Skeletal muscle satellite cell (primary cell): ENCODE data around the gene POPDC2.

Source experiments
- H3K27me3 ChIP-seq: 2 replicates; pipeline ENCODE4 v1.7.0; 2013; ENCODE audit warnings: low read length; ENCODE audit not compliant: control insufficient read depth, insufficient read depth
- H3K36me3 ChIP-seq: 2 replicates; pipeline ENCODE4 v1.7.0; 2013; ENCODE audit warnings: mild to moderate bottlenecking, control low read depth, low read length; ENCODE audit not compliant: insufficient read depth
- H3K4me1 ChIP-seq: 2 replicates; pipeline ENCODE4 v1.7.0; 2013; ENCODE audit warnings: low read length; ENCODE audit not compliant: control insufficient read depth, insufficient read depth
- H3K4me2 ChIP-seq: 2 replicates; pipeline ENCODE4 v1.7.0; 2013; ENCODE audit warnings: mild to moderate bottlenecking, low read length
- H3K4me3 ChIP-seq: 2 replicates; pipeline ENCODE4 v1.7.0; 2013; ENCODE audit warnings: low read length
- H3K9ac ChIP-seq: 2 replicates; pipeline ENCODE4 v1.7.0; 2013; ENCODE audit warnings: mild to moderate bottlenecking, low read depth, low read length, moderate library complexity
- H3K9me3 ChIP-seq: replicated peaks from 2 replicates; pipeline ENCODE4 v1.7.0; 2013; ENCODE audit warnings: mild to moderate bottlenecking, control low read depth, low read length

Gene POPDC2

GRCh38 chr3:119664850-119665379 lies 4.5 kb upstream of the POPDC2 start:
- Histone ChIP-seq H3K9me3 (no peaks in the 10 kb centered on the region), H3K9ac (peak overlapping the region; percentile 61), H3K4me3 (no peak overlapping the region), H3K4me1 (peaks cover 42% of the 10 kb centered on the region), H3K36me3 (peaks cover 10% of the 10 kb centered on the region), H3K27me3 (no peaks in the 10 kb centered on the region), H3K4me2 (no peak overlapping the region)

- peaks cover 8% of the 10 kb centered on the region for H3K36me3 ChIP-seq
- H3K9ac ChIP-seq = peak overlapping the region; percentile 61
- no peaks in the 10 kb centered on the region for H3K27me3 ChIP-seq
- peak overlapping the region; percentile 62 for H3K4me2 ChIP-seq
- H3K4me3 ChIP-seq = peak overlapping the region; percentile 17
- no peaks in the 10 kb centered on the region for H3K9me3 ChIP-seq
- peaks cover 40% of the 10 kb centered on the region for H3K4me1 ChIP-seq
Observed at GRCh38 chr3:119664370-119664769, 4.0 kb upstream of the POPDC2 start.

DNA sequence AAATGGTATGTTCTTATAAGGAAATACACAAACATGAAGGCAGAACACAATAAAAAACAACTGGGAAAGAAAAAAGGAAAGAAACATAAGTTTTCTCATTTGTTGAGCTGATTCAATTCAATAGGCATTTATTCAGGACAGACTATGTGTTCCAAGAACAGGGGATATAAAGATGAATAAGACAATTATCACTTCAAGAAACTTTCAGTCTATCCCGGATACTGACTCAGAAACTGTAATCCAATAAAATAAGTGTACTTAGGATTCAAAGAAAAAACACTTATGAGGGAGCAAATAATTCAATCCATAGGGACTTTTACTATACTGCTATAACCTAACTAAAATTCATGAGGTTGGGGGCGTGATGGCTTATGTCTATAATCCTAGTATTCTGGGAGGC lies 3.5 kb upstream of the POPDC2 start:
- Histone ChIP-seq H3K4me1 (peaks cover 40% of the 10 kb centered on the region), H3K4me2 (peak overlapping the region; percentile 62), H3K4me3 (peak overlapping the region; percentile 17), H3K27me3 (no peaks in the 10 kb centered on the region), H3K9me3 (no peaks in the 10 kb centered on the region), H3K36me3 (peaks cover 5% of the 10 kb centered on the region), H3K9ac (peak overlapping the region; percentile 65)

- Histone ChIP-seq H3K4me3 (no peak overlapping the region), H3K27me3 (no peaks in the 10 kb centered on the region), H3K9ac (peak overlapping the region; percentile 65)
Observed at GRCh38 chr3:119662604-119663373, 2.4 kb upstream of the POPDC2 start.

DNA sequence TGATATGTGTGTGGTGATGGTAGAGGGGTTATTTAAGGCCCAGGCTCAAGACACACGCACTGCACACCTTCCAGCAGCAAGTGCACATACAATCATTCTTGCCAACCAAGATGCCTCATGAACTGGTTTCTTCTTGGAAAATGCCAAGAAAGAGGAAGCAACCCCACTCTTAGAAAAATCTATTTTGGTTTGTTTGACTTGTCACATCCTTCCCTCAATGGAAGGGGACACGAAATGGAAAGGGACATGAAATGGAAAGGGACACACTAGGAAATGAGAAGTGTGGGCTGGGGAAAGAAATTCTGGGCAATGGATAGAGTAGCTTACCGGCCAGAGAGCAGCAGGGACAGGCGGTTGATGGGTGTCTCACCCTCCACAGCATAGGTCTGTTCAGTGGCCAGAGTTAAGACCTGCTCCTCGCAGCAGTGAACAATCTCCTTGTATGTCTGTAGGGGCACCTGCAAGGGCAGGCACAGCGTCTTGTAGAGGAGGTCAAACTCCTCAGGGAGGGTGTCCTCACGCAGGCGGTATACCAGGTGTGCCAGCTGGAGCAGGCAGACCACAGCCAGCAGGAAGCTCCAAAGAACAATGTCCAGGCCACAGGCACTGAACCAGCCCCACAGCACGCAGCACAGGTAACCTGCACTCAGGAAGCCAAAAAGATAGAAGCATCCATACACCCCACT lies 640 bp downstream of the POPDC2 start:
- Histone ChIP-seq H3K4me3 (no peak overlapping the region), H3K9ac (no peak overlapping the region), H3K4me1 (peaks cover 32% of the 10 kb centered on the region), H3K4me2 (no peak overlapping the region), H3K9me3 (no peaks in the 10 kb centered on the region), H3K27me3 (no peaks in the 10 kb centered on the region), H3K36me3 (no peaks in the 10 kb centered on the region)

More at GRCh38 chr3:119662604-119663373, 2.4 kb upstream of the POPDC2 start:
- Histone ChIP-seq H3K4me2 (peak overlapping the region; percentile 62), H3K4me1 (peaks cover 40% of the 10 kb centered on the region), H3K9me3 (no peaks in the 10 kb centered on the region), H3K36me3 (no peaks in the 10 kb centered on the region)

DNA sequence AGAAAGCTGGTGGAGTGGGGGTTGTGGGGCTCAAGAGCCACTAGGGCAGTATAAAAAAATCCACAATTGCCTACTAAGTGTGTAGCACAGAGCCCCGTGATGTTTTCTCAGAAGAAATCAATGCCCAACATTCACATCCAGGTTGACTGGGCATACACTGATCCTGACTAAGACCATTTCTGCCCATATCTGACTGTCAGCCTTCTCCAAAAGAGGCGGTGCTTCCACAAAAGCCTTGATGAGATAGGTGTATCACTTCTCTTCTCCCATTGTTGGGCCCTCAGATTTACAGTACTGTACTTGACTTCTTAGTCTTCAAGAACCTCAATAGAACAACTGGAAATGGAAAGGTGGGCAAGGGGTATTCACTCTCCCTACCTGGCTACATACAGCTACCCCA lies 1.4 kb downstream of the POPDC2 start:
- Histone ChIP-seq H3K4me2 (no peak overlapping the region), H3K36me3 (no peaks in the 10 kb centered on the region), H3K4me1 (peaks cover 24% of the 10 kb centered on the region), H3K27me3 (no peaks in the 10 kb centered on the region), H3K4me3 (no peak overlapping the region), H3K9me3 (no peaks in the 10 kb centered on the region), H3K9ac (no peak overlapping the region)

DNA sequence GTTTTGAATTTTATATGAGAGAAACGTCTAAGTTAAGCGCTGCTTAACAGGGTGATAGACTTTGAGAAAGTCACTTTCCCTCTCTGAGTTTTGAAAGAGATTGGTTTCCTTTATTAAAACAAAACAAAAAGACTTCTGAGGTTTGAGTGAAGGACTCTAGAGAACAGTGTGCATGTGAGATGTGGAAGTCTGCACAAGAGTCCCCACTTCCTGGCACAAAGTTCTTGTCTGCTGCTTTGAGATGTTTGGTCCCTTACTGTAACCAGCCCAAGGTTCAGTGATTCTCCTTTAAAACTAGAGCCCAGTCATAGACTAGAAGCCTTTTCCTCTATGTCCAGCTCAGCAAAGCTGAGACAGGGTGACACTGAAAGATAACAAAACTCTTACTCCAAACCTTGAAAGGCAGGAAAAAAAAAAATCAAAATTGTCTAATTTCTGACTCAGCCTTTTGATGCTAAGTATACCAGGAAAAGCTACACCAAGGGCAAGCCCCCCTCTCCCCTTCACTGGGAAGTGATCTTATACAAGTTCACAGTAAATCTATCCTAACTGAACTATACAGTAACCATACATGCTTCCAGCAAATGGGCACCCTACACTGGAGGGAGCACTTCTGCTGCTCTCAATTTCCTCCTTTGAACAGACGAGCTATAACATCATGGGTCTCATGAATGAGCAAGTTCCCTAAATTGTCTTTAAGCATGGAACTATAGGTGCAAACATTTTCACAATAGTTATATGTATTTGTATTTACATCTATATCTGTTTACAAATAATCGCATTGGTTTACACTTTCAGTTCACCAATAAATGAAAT lies 2.3 kb downstream of the POPDC2 start:
- H3K36me3 ChIP-seq = no peaks in the 10 kb centered on the region
- H3K27me3 ChIP-seq = no peaks in the 10 kb centered on the region
- H3K4me3 ChIP-seq = no peak overlapping the region
- H3K4me2 ChIP-seq = no peak overlapping the region
- H3K4me1 ChIP-seq = peaks cover 15% of the 10 kb centered on the region
- no peak overlapping the region for H3K9ac ChIP-seq
- H3K9me3 ChIP-seq = no peaks in the 10 kb centered on the region

GRCh38 chr3:119653876-119654275 lies 6.5 kb downstream of the POPDC2 start:
- H3K9me3 ChIP-seq = no peaks in the 10 kb centered on the region
- H3K9ac ChIP-seq = no peak overlapping the region
- no peak overlapping the region for H3K4me2 ChIP-seq
- H3K4me3 ChIP-seq = no peak overlapping the region
- H3K27me3 ChIP-seq = no peaks in the 10 kb centered on the region
- H3K4me1 ChIP-seq = peaks cover 6% of the 10 kb centered on the region
- H3K36me3 ChIP-seq = no peaks in the 10 kb centered on the region

DNA sequence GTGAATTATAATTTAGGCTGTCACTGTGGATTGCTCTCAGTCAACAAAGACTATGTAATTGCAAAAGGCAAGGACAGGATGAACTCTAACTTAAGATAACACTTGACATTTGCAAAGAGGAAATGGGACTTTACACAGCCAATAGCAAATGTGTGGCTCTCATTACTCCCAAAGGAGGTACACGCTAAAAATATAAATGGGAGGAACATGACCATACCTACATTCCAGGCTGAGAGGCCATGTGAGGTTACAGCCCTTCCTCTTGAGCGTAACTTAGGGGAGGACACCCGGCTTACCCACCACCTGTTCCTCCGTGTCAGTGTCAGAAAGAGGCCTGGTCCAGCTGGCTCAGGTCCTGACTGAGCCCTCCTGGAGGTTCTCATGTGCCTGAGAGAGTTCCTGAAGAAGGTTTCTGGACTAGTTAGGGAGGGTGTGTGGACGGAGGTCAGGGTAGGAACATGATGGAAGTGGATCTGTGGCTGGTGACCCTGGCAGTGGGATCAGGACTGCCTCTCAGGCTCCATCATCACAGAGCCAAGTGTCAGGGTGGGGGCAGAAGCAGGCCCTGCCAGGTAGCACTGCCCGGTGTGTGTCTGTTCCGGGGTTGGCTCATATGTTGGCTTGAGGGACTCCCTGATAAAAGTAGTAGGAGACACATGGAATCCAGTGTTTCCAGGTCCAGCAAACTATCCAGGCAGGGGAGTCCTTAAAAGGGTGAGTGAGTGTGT lies 7.9 kb downstream of the POPDC2 start:
- no peaks in the 10 kb centered on the region for H3K27me3 ChIP-seq
- H3K4me1 ChIP-seq = peaks cover 9% of the 10 kb centered on the region
- H3K4me2 ChIP-seq = no peak overlapping the region
- H3K9me3 ChIP-seq = no peaks in the 10 kb centered on the region
- H3K9ac ChIP-seq = no peak overlapping the region
- H3K4me3 ChIP-seq = no peak overlapping the region
- H3K36me3 ChIP-seq = no peaks in the 10 kb centered on the region

GRCh38 chr3:119649761-119650160 lies 10.6 kb downstream of the POPDC2 start:
- H3K4me2 ChIP-seq = no peak overlapping the region
- H3K9ac ChIP-seq = no peak overlapping the region
- no peaks in the 10 kb centered on the region for H3K9me3 ChIP-seq
- H3K4me3 ChIP-seq = no peak overlapping the region
- H3K27me3 ChIP-seq = no peaks in the 10 kb centered on the region
- no peaks in the 10 kb centered on the region for H3K36me3 ChIP-seq
- H3K4me1 ChIP-seq = peaks cover 9% of the 10 kb centered on the region
